ENCODE results near the gene ANKS6.

DNA sequence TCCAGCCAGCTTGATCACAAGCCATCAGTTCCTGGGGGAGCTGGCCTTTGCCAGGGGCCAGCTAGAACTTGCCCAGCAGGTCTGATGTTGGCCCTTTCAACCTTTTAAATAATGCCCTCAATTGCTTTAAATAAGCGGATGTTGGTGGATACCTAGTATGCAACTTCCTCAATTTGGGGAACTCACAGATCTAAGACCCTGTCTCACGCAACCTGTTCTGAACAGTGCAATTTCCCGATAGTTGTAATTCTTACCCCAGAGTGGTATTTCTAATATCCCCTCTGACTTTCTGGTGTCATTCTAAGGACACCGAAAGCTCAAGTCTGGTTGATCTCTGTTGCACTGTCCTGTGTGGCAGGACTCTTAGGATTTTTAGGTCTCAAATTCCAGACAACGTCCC is 34.2 kb upstream of the ANKS6 start:
- no peak for TF ChIP-seq EZH2 (IDR thresholded peaks at IDR 0.05; ENCODE audit: borderline replicate concordance, low read depth, low read length, severe bottlenecking)
- TF ChIP-seq, protein P1, sequence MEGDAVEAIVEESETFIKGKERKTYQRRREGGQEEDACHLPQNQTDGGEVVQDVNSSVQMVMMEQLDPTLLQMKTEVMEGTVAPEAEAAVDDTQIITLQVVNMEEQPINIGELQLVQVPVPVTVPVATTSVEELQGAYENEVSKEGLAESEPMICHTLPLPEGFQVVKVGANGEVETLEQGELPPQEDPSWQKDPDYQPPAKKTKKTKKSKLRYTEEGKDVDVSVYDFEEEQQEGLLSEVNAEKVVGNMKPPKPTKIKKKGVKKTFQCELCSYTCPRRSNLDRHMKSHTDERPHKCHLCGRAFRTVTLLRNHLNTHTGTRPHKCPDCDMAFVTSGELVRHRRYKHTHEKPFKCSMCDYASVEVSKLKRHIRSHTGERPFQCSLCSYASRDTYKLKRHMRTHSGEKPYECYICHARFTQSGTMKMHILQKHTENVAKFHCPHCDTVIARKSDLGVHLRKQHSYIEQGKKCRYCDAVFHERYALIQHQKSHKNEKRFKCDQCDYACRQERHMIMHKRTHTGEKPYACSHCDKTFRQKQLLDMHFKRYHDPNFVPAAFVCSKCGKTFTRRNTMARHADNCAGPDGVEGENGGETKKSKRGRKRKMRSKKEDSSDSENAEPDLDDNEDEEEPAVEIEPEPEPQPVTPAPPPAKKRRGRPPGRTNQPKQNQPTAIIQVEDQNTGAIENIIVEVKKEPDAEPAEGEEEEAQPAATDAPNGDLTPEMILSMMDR (IDR thresholded peaks at IDR 0.05; ENCODE audit: borderline replicate concordance, extremely low read depth, low read length, poor library complexity, severe bottlenecking) = no peak

Data from DND-41 (cell line).